Effector CD8-positive, alpha-beta T cell (primary cell): ENCODE data around the gene CA10.

Source experiments
- DNase-seq: peaks from one replicate; lab custom pipeline; 2025; lab: John Stamatoyannopoulos, UW

CA10 gene

DNA sequence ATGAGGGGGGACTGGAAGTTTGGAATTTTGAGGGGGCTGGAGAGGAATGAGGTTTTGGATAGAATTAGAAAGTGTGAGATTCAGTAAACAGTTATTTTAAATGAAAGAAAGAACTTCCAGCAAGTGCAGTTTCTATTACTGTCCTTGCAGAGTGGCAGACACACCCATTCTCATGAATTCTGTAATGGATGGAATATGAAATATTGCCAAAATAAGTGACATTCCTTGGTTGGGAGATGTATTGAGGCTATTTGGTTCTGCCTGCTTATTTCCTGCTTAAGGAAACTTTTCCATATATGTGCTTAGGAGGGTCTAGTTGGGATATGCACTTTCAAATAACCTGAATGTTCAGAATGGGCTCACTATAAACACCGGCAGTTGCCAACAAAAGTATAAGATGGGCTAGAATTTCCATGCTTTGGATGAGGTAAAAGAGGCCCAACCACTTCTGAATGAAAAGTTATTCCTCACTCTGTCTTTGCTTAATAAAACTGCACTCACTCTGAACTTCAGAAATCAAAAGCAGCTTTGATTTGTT is 434.4 kb downstream of the CA10 start:
- DNase-seq: no peak

DNA sequence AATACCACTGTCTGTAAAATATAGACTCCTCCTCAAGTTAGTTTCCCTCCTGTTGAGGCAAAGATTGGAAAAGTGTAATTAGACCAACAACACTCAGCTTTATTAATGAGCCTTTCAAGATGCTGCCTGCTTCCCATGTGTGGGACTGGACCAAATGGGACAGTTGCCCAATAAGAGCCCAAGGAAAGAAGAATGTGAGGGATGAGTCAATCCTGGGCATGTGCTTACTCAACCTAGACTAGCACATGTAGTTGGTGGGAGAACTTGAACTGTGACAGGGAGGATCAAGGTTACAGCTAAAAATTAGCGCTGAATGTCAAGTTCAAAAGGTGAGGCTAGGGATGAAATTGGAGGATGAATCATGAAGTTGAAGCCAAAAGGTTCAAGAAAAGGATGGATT is 435.5 kb downstream of the CA10 start:
- no peak for DNase-seq

DNA sequence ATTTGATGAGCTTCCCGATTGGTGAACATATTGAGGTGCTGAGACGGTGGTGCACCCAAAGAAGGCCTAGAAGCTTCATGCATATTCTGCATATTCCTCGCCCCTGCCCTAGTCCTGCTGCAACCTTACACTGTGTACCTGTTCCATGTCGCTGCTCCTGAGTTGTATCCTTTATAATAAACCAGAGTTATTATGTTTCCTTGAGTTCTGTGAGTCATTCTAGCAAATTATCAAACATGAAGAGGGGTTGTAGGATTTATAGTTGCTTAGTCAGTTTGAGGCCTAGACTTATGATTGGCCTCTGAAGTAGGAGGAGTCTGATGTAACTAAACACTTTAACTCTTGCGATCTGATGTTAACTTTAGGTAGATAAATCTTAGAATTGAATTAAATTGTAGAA is 436.8 kb downstream of the CA10 start:
- no peak for DNase-seq

DNA sequence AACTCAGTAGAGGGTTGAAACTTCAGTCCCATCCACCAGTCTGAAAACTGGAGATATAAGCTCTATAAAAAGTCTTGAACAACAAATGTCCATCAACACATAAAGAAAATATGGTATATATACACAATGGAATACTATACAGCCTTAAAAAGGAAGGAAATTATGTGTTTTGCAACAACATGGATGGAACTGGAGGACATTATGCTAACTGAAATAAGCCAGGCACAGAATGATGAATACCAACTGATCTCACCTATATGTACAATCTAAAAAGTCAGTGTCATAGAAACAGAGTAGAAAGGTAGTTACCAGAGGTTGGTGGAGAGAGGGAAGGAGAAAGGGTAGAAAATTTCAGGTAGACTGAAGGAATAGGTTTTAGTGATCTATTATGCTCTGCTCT is 438.1 kb downstream of the CA10 start:
- DNase-seq: no peak

DNA sequence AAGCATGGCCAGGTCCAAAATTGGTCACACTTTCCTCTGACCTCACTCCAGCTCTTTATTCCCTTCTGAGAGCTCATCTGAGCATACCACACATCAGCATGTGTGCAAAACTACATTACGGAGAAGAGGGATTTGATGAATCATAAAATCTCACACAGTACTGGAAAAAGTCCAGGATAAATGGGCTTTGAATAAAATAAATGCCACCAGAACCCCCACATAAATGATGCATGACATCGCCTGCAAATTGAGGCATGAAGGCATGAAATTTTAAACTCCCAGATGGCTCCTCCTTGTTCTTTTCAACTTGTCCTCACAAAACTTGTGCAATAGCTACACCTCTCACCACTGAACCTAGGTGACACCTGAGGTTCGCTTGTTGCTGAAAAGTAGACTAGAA is 439.5 kb downstream of the CA10 start:
- no peak for DNase-seq

DNA sequence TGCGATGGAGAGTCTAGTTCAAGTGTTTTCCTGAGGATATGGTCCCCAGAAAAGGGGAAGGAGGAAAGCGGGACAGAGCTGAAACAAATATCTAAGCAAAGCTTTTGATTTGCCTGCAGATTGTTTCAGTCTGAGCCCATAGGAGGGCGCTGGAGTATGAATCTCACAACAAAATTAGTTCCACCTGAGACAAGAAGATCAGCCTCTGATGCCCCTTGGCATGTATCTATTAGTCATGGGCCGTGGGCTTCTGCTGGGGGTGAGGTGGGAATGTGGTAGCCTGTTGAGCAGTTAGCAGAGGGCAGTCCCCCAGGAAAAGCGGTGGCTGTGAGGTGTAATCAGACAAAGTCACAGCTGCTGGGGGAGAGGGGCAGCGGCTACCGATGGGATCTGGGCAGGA is 446.9 kb downstream of the CA10 start:
- DNase-seq: no peak

DNA sequence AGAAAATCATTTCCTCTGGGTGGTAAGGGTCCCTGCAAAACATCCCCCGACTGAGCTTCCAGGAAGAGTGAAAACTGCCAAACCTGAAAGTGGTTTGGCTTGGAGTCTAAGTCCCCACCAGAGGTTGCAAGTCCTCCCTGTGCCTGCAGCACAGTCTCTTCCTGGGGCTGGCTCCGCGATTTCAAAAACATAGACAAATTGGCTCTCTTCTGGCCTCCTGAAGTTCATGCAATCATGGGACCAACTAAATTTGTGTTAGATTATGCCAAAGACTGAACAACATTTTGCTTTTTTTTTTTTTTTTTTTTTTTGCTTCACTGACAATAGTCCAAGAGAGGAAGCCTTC is 447.9 kb downstream of the CA10 start:
- DNase-seq: no peak

DNA sequence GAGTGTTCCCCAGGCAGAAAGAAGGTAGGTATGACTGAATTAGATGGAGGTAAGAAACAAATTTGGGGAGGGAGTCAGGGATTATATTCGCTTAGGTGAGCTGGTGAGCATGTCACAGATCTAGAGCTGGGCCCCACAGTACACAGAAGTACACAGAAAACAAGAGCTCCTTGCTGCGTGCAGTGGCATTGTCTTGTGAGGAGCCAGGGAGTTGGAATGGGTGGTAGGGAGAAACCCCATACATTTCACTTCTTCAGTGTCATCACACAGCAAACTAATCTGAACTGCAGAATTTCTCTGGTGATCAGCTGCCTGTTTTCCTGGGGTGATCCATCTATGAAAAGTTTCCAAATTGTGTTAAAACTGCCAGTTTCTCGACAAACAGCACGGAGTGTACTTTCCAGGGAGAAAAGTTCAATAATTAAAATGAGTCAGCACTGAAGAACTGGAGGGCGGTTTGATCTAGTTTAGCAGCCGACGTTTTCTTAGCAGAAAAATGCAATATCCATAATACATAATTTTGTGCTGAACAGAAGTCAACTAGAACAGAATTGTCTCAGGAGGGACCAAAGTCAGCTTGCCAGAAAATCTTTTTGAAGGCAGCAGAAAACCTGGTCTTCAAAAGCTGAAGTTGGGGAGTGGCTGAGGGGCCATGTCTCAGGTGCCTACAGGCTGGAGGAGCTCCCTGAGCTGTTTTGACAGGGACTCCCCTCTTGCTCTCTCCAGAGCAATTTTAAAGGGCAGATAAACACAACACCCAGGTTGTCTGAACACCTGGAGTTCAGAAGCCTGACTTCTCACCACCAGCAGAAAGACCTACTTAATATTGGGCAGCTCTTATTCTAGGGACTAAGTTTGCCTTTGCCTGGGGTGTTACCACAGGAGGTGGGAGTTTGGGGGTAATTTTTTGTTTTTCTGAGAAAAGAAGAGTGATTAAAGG is 448.6 kb downstream of the CA10 start:
- no peak for DNase-seq

DNA sequence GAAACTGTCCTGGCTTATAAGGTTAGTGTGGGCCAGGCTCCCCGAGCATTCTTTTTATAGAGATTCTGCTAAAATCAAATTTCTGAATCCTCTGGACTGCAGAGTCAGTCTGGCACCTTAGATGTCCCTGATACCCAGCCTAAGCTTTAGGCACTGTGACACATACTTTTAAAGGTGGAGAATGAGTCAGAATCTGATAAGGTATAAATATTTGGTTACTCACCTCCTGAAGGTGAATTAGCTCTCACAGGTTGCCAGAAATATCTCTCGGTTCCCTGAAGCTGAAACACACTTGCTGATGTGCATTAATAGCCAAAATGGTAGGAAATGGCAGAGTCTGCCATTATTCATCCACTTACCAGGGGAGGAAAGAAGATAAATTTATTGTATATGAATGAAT is 451.3 kb downstream of the CA10 start:
- no peak for DNase-seq

DNA sequence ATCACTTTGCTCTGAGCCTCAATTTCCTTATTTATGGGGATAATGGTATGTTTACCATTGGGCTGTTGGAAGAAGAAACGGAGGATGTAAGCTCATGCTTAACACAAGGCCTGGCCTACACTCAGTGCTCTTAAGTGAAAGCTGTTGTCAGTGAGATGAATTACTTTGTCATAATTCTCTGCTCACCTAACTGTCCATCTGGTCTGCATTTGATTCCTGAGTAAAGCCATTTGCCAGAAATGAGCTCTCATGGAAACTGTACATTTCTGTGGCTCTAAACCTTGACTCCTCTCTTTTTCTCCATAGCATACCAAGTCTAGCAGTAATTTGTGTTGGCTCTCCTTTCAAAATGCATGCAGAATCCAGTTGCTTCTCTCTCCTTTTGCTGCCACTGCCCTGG is 452.4 kb downstream of the CA10 start:
- no peak for DNase-seq

DNA sequence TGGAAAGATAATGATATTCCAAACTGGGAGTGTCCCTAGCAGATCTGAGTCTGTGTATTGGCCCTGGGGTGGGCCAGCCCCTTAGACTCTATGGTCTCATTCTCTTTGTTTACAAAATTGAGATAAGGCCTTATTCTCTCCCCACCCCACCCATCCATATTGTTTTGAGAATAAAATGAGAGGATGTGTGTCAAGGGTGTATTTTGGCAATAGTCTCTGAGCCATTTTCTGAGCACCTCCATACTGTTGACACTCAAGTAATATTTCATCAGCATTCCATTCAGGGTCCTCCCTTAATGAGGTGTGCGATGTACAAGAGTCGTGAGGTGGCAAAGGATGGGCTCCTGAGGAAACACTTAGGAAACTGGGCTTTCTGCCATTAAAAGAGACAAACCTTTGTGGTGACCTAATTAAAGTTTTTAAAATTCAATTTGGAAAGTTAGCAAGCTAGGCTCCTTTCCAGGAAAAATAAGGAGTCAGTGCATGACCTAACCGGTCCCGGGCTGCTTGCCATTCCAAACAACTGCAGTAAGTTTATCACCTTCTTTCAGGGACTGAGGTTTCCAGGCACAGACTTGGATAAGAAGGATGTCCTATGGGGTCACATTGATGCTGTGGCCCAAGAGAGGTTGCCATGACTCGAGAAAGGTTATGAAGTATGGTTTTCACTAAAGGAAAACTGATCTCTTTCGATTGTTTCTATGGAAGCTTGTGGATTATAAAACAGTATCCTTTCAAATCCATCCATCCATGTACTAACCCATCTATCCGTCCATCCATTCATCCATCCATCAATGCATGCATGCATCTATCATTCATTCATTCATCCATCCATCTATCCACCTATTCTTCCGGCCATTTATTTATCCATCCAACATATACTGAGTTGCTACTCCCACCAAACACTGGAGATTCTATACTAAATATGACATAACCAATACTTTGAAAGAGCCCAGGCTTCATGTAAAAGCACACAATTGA is 454.9 kb downstream of the CA10 start:
- no peak for DNase-seq

DNA sequence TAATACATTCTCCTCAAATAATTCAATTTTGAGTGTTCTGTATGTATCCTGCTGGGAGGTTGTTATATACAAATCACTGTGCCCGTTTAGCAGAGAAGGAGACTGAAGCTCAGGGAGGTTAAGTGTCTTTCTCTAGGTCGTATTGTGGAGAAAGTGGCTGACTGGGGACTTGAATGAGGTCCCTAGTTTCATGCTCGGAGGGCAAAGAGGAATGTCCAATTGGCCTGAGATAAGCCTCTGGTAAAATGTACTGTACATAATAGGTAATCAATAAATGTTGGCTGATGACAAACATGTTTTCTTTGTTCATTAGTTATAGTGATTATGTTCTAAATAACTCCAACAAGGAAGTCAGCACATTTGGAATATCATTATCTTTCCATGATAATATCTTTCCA is 455.6 kb downstream of the CA10 start:
- DNase-seq: no peak

DNA sequence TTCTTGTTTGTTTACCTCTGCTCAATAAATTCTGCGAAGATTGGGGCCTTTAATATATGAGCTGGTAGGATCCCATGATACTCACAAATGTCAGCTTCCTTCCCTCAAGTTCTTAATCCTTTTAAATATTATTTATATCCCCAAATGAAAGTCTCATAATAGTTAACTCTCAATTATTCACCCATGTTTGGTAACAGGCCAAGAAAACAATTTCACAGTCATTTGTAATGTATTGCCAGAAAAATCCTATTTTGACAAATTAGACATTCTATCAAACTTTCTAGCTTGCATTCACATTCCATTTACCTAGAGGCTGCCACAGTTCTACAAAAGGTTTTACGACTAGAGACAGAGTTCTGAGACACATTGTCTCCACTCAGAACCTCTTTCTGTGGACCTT is 457.0 kb downstream of the CA10 start:
- DNase-seq: no peak

DNA sequence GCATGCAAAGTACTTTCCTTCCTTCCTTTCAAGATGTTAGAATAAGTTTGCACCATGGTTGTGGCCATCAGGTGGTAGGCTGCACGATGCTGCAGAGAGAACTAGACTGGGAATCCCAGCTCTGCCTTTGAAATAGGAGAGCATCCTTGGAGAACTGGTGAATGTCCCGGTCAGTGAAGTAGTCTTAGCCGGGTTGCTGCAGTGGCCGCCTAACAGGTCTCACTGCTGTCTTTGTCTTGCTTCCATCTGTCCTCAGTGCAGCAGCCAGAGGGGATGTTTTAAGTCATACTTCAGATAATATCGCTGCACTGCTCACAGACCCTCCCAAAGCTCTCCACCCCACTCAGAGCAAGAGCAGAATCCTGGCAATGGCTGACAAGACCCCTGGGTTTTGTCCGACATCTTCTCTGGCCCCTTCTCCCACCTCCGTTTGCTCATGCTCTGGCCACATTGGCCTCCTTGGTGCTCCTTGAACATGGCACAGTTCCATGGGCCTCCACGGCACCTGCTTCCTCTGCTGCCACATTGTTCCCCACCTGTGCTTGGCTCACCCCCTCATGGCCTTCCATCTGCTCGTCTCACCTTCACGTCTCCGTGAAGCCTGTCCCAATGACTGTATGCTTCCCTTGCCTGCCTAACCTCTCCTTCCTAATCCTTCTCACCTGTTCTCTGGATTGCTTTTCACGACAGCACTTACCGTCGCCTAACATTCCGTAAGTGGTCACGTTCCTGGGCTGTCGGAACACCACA is 458.3 kb downstream of the CA10 start:
- DNase-seq: no peak

DNA sequence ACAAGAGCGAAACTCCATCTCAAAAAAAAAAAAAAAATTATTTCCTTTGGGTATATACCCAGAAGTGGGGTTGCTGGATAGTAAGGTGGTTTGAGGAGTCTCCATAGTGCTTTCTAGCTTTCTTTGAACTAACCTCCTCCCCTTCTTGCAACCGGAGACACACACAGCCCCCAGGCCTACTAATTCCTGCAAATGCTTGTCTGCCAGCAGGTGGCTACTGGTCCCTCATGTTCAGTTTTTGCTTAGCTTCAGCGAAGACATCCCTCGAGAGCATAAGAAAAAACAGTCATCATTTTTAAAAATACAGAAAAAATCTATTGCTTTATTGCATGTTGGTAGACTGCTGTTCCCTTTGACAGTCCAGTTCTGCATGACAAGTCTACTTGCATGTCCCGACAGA is 459.2 kb downstream of the CA10 start:
- DNase-seq: no peak

DNA sequence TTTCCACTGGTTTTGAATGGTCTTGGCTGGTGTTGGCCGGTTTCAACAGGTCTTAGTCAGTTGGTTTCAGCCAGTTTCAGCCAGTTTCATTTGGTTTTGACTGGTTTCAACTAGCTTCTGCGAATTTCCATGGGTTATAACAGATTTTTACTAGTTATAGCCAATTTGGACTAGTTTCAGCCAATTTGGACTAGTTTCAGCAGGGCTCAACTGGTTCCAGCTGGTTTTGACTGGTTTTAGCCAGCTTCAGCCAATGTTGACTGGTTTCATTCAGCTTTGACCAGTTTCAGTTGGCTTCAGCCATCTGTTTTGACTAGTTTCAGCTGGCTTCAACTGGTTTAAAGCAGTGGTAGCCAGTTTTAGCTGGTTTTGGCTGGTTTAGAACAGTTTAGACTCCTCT is 465.6 kb downstream of the CA10 start:
- DNase-seq: no peak

DNA sequence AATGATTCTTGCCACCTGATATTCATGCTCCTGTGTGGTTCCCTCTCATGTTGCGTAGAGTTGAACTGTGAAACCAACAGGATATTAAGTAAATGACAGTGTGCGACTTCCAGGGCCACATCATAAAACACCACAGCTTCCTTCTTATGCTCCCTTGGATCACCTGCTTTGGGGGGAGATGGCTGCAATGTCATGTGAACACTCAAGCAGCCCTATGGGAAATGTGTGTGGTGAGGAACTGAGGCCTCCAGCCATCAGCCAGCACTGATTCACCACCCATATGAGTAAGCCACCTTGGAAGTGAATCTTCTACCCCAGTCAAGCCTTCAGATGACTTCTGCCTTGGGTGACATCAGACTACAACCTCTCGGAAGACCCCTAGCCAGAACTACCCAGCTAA is 470.6 kb downstream of the CA10 start:
- no peak for DNase-seq

DNA sequence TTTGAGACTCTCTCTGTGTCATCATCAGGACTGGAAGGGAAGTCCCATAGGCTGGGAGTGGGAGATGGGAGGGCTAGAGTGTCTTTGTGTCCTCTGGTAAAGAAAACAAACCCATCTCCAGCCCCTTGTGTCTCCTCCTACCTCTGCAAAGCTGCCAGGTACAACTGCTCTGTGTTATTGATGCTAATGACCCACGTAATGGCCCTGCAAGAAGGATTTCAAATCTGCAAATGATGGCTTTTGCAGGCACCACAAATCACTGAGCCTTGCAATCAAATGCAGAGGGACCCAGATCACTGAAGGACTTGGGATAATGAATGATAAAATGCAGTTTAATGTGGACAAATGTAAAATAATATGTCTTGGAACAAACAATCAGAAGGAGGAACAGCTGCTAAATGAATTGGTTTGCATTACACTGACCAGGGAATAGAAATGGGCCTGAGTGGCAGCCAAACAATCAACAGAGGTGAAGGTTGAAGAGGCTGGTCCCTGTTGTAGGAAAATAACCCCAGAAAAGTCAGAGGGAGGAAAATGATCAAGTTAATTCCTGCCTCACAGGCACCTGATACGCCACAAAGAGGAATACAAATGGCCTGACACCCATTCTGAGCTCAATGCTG is 473.1 kb downstream of the CA10 start:
- DNase-seq: no peak

DNA sequence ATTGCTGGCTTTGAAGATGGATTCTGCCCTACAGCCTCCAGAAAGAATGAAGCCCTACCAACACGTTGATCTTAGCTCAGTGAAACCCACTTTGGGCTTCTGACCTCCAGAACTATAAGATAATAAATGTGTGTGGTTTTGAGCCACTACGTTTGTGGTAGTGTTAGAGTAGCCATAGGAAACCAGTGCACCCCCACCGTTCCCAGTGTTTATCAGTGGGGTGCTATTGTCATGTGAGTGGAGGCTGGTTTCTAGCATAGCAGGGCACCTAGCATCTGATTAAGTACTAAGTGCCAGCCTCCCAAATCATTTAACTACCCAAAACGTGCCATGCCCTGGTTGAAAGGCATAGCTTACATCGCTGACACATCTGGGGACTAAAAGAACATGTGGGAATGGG is 474.3 kb downstream of the CA10 start:
- no peak for DNase-seq

DNA sequence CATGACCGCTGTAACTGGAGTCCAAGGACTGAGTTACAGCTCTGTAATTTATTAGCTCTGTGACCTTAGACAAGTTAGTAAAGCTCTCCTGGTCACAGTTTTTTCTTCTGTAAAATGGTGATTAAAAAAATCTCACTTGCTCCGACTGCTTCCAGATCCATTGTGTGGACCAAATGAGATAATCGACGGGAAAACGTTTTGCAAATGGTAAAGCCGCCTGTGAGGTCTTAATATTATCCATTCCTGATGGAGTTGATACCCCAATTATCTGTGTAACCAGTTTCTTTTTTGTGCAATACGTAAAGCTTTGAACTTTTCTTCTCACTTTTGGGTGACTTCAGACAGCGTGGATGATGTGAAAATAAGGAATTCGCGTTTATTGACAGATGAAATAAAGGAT is 475.2 kb downstream of the CA10 start:
- DNase-seq: no peak

DNA sequence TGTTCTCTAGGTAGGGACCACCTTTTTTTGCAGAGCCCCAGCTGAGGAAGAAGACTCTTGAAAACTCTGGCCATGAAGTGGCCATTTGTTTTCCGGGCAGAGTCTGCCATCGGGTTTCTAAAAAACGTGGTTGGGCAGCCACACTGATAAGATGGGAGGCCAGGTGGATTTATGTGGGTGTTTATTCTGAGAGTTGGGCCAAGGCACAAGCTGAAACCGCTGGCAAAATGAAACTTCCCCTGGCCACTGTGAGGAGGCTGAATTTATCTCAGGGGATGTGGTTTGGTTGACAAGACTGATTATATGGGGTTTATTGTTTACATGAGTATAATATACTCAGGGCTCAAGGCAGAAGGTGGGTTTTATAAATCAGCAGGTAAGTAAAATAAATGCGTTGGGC is 476.4 kb downstream of the CA10 start:
- DNase-seq: no peak

DNA sequence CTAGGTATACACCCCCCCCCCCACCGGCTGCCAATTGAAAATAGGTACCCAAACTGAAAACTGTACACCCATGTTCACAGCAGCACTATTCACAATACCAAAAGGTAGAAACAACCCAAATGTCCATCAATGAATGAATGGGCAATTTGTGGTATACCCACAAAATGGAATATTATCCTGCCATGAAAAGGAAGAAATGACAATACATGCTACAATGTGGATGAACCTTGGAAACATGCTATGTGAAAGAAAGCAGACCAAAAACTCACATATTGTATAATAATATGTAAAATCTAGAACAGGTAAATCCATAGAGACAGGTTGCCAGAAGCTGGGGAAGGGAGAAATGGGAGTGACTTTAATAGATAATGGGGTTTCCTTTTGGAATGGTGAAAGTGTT is 480.6 kb downstream of the CA10 start:
- no peak for DNase-seq
